ENCODE data around the gene SLAMF7. TPM values are rescaled to one million over a fixed set of nuclear protein-coding genes. Genes with fewer than 3 reads are reported as not detected.

SLAMF7 gene, protein sequence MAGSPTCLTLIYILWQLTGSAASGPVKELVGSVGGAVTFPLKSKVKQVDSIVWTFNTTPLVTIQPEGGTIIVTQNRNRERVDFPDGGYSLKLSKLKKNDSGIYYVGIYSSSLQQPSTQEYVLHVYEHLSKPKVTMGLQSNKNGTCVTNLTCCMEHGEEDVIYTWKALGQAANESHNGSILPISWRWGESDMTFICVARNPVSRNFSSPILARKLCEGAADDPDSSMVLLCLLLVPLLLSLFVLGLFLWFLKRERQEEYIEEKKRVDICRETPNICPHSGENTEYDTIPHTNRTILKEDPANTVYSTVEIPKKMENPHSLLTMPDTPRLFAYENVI
- total RNA-seq (2013; cell fraction: nucleolus; rRNA removed): 340 and 341 TPM in 2 replicates
- total RNA-seq (2014; rRNA removed) (74.4 and 76.2 TPM in 2 replicates), total RNA-seq (2014; rRNA removed; fragmentation: Illumina TruSeq; extraction: Trizol) (81.5 and 88.1 TPM in 2 replicates), total RNA-seq (2021) (124 and 133 TPM in 2 replicates), polyA plus RNA-seq (2011; rRNA removed) (275 and 284 TPM in 2 replicates), polyA plus RNA-seq (2014; fragmentation: Illumina TruSeq; extraction: Trizol) (182 and 208 TPM in 2 replicates), polyA plus RNA-seq (2014; fragmentation: Nextera tagmentation; extraction: Ambion mirVana) (10 to 100 TPM; 66.6 to 83.4 TPM), polyA plus RNA-seq (2014; rRNA removed) (118 and 125 TPM in 2 replicates), polyA plus RNA-seq (2016; fragmentation: Nextera tagmentation; extraction: Ambion mirVana) (100 to 1,000 TPM; 102 to 114 TPM), polyA minus RNA-seq (2011; rRNA and poly(A)+ RNA removed) (184 and 200 TPM in 2 replicates), Bru-seq, nascent RNA (percentile 99 among the genes with signal in this experiment), BruChase-seq, experiment 1, labeled RNA remaining after a 6-hour chase (percentile 97 among the genes with signal in this experiment), BruChase-seq, experiment 2, labeled RNA remaining after a 2-hour chase (percentile 98 among the genes with signal in this experiment)
- polyA plus RNA-seq (2011; ENCODE audit: low read depth): 147 TPM
- polyA plus RNA-seq (2011; cell fraction: cytosol; rRNA removed): 168 and 176 TPM in 2 replicates
- 116 and 168 TPM in 2 replicates for polyA plus RNA-seq (2011; cell fraction: nucleus; rRNA removed)
- 182 and 235 TPM in 2 replicates for polyA plus RNA-seq (2012)
- polyA minus RNA-seq (2011; cell fraction: cytosol; rRNA and poly(A)+ RNA removed): 46.2 and 51.3 TPM in 2 replicates
- 108 and 125 TPM in 2 replicates for polyA minus RNA-seq (2011; cell fraction: nucleus; rRNA and poly(A)+ RNA removed)
- long read RNA-seq, experiment 1, transcript SLAMF7-203 (7 exons, 2,689 nt): major isoform, 23 of 37 reads
- long read RNA-seq, experiment 1, partial matches to known transcripts: 1 of 37 reads
- long read RNA-seq, experiment 1, other reads (novel, unspliced or antisense): 7 of 37 reads
- long read RNA-seq, experiment 2, transcript SLAMF7-202 (6 exons, 2,365 nt): minor isoform, 8 of 316 reads
- long read RNA-seq, experiment 2, transcript SLAMF7-203 (7 exons, 2,689 nt): major isoform, 140 of 316 reads
- long read RNA-seq, experiment 2, transcript SLAMF7-201 (6 exons, 2,559 nt): minor isoform, 14 of 316 reads
- long read RNA-seq, experiment 2, partial matches to known transcripts: 12 of 316 reads
- long read RNA-seq, experiment 2, other reads (novel, unspliced or antisense): 136 of 316 reads

DNA sequence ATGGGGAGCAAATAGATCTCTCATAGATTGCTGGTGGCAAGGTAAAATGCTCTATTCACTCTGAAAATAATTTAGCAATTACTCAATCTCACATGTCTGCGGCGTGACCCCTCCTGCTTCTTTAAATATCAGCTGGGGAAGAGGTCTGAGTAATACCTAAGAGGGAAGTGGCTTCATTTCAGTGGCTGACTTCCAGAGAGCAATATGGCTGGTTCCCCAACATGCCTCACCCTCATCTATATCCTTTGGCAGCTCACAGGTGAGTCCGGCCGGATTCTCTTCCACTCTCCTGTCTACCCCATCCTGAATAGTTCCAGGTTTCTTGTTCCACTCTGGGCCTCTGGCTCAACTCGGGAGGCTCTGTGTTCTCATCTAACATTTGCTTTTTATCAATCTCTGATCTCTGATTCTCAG is at the start of gene SLAMF7:
Gene SLAMF7, plus strand, starts transcription at position 150 of the 414 bp plus-strand sequence. Its CDS starts 55 bp downstream, at position 205.
- ATAC-seq: peak; percentile 72
- H3K4me3 ChIP-seq: peak within 1 kb of the TSS; percentile 99
- DNase-seq (ENCODE audit: low read depth, low spot score): peak; percentile 81
- peak; percentile 27 for FAIRE-seq
- peak within 1 kb of the TSS; percentile 78 for H3K27ac ChIP-seq (ENCODE audit: control insufficient read depth, insufficient read depth)
- SMC1A ChIA-PET (ENCODE audit: uncharacterized antibody, unreplicated experiment): interaction anchor here (0.6 to 15.1 kb wide), 23 partner anchors 9 to 215 kb away, joined by 3 to 447 read pairs (median 5); partner anchors contain the start of genes CD48, ITLN2 and LY9
- intact Hi-C loops (cut with micrococcal nuclease; ENCODE audit: unreplicated experiment): no loop called here
- peak within 1 kb of the TSS; percentile 63 for H3K9ac ChIP-seq (ENCODE audit: control insufficient read depth, insufficient read depth, low read length)
- peak within 1 kb of the TSS; percentile 34 for H2AFZ ChIP-seq (ENCODE audit: control insufficient read depth, low read depth, low read length)
- H3K27me3 ChIP-seq (replicated peaks in 1 of 2; ENCODE audit: control insufficient read depth in 2 of 2, insufficient read depth in 2 of 2, low read length in 1 of 2): no peaks in the 10 kb centered on the region
- CTCF ChIA-PET: interaction anchor here (0.7 to 13.0 kb wide), 15 partner anchors 9 to 251 kb away, joined by 3 to 234 read pairs (median 4); no protein-coding TSS in a partner anchor
- POLR2A ChIA-PET: interaction anchor here (0.7 to 8.3 kb wide), 15 partner anchors 9 to 212 kb away, joined by 3 to 65 read pairs (median 4); no protein-coding TSS in a partner anchor
- peaks cover 61% of the 10 kb centered on the region for H3K79me2 ChIP-seq (ENCODE audit: control insufficient read depth, insufficient read depth, low read length)
- H4K20me1 ChIP-seq (ENCODE audit: control insufficient read depth, insufficient read depth): no peaks in the 10 kb centered on the region
- peaks cover 34% of the 10 kb centered on the region for H3K4me1 ChIP-seq (ENCODE audit: control insufficient read depth, insufficient read depth, low read length)
- WGBS (ENCODE audit: insufficient coverage, insufficient replicate concordance, low lambda C conversion rate, missing lambda C conversion rate): 1% methylated on average over 5 of the region's 5 CpGs
- peak within 1 kb of the TSS; percentile 95 for H3K4me2 ChIP-seq (ENCODE audit: control insufficient read depth, insufficient read depth)
- in situ Hi-C loops (cut with MboI): no loop called here
- H3K36me3 ChIP-seq (ENCODE audit: control insufficient read depth in 2 of 2, insufficient read depth in 2 of 2, low read length in 1 of 2): peaks cover 0 to 2% of the 10 kb centered on the region in 2 experiments; a peak in 3 of 4 replicates
- no TSS peak for BruUV-seq (replicated peaks)
- RAD21 ChIA-PET (ENCODE audit: unreplicated experiment): interaction anchor here (1.1 to 8.3 kb wide), 13 partner anchors 9 to 110 kb away, joined by 3 to 151 read pairs (median 9); partner anchors contain the start of genes CD48 and SLAMF1
- peaks cover 19% of the 10 kb centered on the region for H3K9me3 ChIP-seq (replicated peaks; ENCODE audit: control insufficient read depth, insufficient read depth, low read length)
- TF ChIP-seq RELA (IDR thresholded peaks at IDR 0.05; ENCODE audit: borderline replicate concordance, partially characterized antibody): peak; percentile 34
- no peak; the same call in 1 of the 2 replicates for TF ChIP-seq BMI1 (IDR thresholded peaks at IDR 0.05; ENCODE audit: borderline replicate concordance)
- peak; percentile 61; the same call in 1 of the 2 replicates for TF ChIP-seq PML (IDR thresholded peaks at IDR 0.05; ENCODE audit: low read length)
- TF ChIP-seq, protein P1, sequence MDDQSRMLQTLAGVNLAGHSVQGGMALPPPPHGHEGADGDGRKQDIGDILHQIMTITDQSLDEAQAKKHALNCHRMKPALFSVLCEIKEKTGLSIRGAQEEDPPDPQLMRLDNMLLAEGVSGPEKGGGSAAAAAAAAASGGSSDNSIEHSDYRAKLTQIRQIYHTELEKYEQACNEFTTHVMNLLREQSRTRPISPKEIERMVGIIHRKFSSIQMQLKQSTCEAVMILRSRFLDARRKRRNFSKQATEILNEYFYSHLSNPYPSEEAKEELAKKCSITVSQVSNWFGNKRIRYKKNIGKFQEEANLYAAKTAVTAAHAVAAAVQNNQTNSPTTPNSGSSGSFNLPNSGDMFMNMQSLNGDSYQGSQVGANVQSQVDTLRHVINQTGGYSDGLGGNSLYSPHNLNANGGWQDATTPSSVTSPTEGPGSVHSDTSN (IDR thresholded peaks at IDR 0.05; ENCODE audit: insufficient replicate concordance, low read depth, low read length): peak; percentile 40
- TF ChIP-seq, protein P2, sequence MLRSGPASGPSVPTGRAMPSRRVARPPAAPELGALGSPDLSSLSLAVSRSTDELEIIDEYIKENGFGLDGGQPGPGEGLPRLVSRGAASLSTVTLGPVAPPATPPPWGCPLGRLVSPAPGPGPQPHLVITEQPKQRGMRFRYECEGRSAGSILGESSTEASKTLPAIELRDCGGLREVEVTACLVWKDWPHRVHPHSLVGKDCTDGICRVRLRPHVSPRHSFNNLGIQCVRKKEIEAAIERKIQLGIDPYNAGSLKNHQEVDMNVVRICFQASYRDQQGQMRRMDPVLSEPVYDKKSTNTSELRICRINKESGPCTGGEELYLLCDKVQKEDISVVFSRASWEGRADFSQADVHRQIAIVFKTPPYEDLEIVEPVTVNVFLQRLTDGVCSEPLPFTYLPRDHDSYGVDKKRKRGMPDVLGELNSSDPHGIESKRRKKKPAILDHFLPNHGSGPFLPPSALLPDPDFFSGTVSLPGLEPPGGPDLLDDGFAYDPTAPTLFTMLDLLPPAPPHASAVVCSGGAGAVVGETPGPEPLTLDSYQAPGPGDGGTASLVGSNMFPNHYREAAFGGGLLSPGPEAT (IDR thresholded peaks at IDR 0.05; ENCODE audit: low read depth): peak; percentile 80; the same call in 1 of the 2 replicates
- TF ChIP-seq BACH1 (IDR thresholded peaks at IDR 0.05; ENCODE audit: borderline replicate concordance): peak; percentile 56; the same call in 1 of the 2 replicates
- no peak for TF ChIP-seq ZNF207 (IDR thresholded peaks at IDR 0.05; ENCODE audit: borderline replicate concordance)
- TF ChIP-seq, protein P3, sequence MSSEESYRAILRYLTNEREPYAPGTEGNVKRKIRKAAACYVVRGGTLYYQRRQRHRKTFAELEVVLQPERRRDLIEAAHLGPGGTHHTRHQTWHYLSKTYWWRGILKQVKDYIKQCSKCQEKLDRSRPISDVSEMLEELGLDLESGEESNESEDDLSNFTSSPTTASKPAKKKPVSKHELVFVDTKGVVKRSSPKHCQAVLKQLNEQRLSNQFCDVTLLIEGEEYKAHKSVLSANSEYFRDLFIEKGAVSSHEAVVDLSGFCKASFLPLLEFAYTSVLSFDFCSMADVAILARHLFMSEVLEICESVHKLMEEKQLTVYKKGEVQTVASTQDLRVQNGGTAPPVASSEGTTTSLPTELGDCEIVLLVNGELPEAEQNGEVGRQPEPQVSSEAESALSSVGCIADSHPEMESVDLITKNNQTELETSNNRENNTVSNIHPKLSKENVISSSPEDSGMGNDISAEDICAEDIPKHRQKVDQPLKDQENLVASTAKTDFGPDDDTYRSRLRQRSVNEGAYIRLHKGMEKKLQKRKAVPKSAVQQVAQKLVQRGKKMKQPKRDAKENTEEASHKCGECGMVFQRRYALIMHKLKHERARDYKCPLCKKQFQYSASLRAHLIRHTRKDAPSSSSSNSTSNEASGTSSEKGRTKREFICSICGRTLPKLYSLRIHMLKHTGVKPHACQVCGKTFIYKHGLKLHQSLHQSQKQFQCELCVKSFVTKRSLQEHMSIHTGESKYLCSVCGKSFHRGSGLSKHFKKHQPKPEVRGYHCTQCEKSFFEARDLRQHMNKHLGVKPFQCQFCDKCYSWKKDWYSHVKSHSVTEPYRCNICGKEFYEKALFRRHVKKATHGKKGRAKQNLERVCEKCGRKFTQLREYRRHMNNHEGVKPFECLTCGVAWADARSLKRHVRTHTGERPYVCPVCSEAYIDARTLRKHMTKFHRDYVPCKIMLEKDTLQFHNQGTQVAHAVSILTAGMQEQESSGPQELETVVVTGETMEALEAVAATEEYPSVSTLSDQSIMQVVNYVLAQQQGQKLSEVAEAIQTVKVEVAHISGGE (CRISPR knock-in tag; IDR thresholded peaks at IDR 0.05): no peak

Measured in GM12878 (cell line).